Stimulated activated CD4-positive, alpha-beta T cell treated with anti-CD3 and anti-CD28 coated beads, TNF-alpha, amount 100 ng/mL, for 4 hours (primary cell): ENCODE measurements around the gene IFT20.
"Not testable (repeated sequence)": the region's sequence is repeated elsewhere in the genome, so short reads cannot be mapped to it uniquely, and the experiment has no call there.

Source experiments
- DNase-seq, 3 experiments: peaks; one replicate each; pipeline ENCODE4 v3.0.0-alpha.2; 2020; ENCODE audit warnings: low read depth in 3 of 3

The IFT20 gene

GRCh38 chr17:28315846-28316705 is 19.2 kb downstream of the IFT20 start:
- DNase-seq = no peak

- no peak for DNase-seq
Measured at GRCh38 chr17:28313841-28314240, 21.4 kb downstream of the IFT20 start.

- no peak for DNase-seq
Measured at GRCh38 chr17:28306954-28307401, 28.3 kb downstream of the IFT20 start.

GRCh38 chr17:28298449-28298848 is 36.8 kb downstream of the IFT20 start:
- no peak for DNase-seq

- DNase-seq = no peak
Measured at GRCh38 chr17:28295677-28296578, 39.3 kb downstream of the IFT20 start.

- DNase-seq = no peak
Measured at GRCh38 chr17:28293994-28294393, 41.3 kb downstream of the IFT20 start.

GRCh38 chr17:28292878-28293277 is 42.4 kb downstream of the IFT20 start:
- not testable (repeated sequence) for DNase-seq

- DNase-seq = no peak
Measured at GRCh38 chr17:28291780-28292330, 43.4 kb downstream of the IFT20 start.

GRCh38 chr17:28290703-28291102 is 44.6 kb downstream of the IFT20 start:
- DNase-seq = no peak

- no peak for DNase-seq
Measured at GRCh38 chr17:28285965-28286364, 49.3 kb downstream of the IFT20 start.

GRCh38 chr17:28282596-28282995 is 52.7 kb downstream of the IFT20 start:
- no peak for DNase-seq

GRCh38 chr17:28280826-28281225 is 54.4 kb downstream of the IFT20 start:
- no peak for DNase-seq

GRCh38 chr17:28279411-28279810 is 55.9 kb downstream of the IFT20 start:
- DNase-seq = no peak
